SK-N-DZ (cell line): ENCODE results near the gene MAGEB16. TPM values are rescaled to one million over a fixed set of nuclear protein-coding genes. Genes with fewer than 3 reads are reported as not detected.

Experiments used
- DNase-seq: peaks from one replicate; pipeline ENCODE4 v3.0.0-alpha.2; 2015; ENCODE audit warnings: low spot score
- polyA plus RNA-seq, 2 experiments: library from polyadenylated mRNA; depleted of rRNA; stranded (reverse); fragments of >200 nt; gene quantifications; 2 replicates each; pipeline ENCODE4 v1.2.3, GENCODE V29; 2014

Gene MAGEB16
- not detected in 2 replicates for polyA plus RNA-seq (2014; cell fraction: cytosol; rRNA removed)
- polyA plus RNA-seq (2014; cell fraction: nucleus; rRNA removed), result not detected in 2 replicates

- no peak for DNase-seq
These were observed at the start of gene MAGEB16 for GRCh38 chrX:35798042-35798441. TSS of gene MAGEB16 (plus strand) at chrX:35798342. CDS start at chrX:35802197, 3,855 bp downstream.

- DNase-seq, result no peak
These were observed 24.1 kb upstream of the MAGEB16 start for GRCh38 chrX:35773958-35774564.

- no peak for DNase-seq
These were observed 13.1 kb upstream of the MAGEB16 start for GRCh38 chrX:35785075-35785474.

DNA sequence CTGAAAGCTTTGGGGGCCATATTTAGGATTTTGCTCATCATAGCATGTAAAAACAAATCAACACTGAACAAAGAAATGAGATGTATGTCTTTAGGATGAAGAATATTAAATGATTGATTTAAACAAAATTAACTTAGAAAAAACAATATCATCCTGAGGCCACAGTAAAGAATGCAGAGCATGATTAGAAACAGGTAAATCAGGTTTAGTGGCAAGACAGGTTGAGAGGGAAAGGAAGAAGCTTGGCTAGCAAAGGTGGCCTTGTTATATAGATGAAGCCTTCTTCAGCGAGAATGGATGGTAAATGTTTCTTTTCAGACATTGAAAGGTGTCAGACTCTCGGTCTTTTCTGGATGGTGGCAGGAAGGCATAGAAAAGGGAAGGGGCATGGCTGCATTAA, 11.9 kb upstream of the MAGEB16 start:
- DNase-seq, result no peak

DNA sequence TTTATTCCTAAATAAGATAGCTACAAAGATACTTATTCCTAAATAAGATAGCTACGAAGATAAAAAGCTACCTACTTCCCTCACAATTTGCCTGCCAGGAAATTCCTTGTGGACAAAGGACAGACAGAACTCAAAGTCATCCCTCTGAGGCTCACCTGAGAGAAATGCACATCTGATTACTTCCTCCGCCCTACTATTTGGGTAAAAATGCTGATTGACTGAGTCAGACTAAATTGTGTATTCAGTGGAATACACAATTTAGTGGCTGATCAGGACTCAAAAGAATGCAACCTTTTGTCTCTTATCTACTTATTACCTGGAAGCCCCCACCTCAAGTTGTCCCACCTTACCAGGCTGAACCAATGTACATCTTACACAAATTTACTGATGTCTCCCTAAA, 10.3 kb upstream of the MAGEB16 start:
- DNase-seq, result no peak

DNA sequence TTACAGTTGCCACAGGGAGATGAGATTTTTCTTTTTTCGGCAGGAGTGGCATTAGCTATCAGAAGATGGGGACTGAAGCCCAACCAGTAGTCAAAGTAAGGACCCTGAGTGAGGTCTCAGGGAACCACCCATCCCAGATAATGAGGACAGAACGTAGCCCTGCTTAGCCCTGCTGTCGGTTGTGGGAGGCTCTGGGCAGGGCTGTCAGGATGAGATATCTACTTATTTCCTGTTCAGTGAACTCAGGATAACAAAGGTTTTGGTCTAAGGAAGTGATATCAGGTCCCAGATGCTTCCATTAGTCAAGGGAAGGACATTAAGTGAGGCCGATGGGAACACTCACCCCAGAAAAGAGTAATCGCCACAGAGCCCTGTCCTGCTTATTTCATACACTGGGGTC, 2.3 kb downstream of the MAGEB16 start:
- no peak for DNase-seq

- DNase-seq, result no peak
These were observed 11.6 kb downstream of the MAGEB16 start for GRCh38 chrX:35809781-35810180.

GRCh38 chrX:35819241-35819640, 21.1 kb downstream of the MAGEB16 start:
- DNase-seq, result no peak

- no peak for DNase-seq
These were observed 28.4 kb downstream of the MAGEB16 start for GRCh38 chrX:35826503-35826902.

DNA sequence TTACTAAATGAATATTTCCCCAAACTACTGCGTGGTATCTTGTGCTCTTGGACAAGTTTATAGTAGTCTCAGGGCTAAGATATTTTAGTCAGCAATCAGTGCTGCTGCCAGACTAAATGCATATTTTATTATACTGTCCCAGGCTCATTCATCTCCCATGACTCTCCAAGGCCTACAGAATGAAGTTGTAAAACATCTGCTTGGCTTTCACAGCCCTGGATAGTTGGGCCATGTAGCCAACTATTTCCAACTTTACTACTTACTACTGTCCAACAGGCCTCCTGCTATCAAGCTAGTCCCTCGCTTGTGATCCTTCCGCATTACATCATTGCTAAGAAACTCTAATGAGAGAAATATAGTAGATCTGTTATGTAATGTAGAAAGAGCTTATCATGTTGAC, 31.4 kb downstream of the MAGEB16 start:
- no peak for DNase-seq

DNA sequence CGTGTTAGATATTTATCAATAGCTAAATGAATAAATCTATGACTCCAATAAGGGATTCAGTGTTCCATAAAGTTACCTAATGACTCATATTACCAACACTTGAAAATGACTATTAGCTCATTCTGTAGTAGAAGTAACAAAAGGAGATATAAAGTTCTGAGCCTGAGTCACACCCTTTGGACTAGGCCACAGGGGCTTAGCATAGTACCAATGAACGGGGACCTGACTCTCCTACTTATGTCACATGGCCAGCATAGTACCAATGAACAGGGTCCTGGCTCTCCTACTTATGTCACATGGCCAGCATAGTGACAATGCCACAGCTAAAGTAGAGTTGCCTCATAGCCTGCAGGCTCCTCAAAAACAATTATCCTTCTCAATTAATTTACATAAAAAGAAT, 43.7 kb downstream of the MAGEB16 start:
- DNase-seq, result no peak

DNA sequence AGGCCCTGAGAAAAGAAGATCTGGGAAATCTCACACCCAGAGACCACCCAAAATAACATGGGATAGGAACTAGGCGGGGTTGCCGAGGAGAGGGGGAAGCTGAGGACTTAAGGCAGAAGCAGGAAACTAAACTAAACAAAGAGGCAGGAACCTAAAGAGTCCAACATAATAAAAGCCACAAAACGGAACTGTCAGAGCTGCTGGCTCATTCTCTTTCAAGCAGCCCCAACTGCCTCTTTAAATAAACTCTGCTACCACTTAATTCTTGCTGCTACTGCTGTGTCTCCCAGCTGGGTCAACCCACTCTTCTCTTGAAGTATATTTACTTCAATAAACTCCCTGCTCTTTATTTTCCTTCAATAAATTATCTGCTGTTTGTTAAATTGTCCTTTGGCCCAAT, 44.5 kb downstream of the MAGEB16 start:
- no peak for DNase-seq

DNA sequence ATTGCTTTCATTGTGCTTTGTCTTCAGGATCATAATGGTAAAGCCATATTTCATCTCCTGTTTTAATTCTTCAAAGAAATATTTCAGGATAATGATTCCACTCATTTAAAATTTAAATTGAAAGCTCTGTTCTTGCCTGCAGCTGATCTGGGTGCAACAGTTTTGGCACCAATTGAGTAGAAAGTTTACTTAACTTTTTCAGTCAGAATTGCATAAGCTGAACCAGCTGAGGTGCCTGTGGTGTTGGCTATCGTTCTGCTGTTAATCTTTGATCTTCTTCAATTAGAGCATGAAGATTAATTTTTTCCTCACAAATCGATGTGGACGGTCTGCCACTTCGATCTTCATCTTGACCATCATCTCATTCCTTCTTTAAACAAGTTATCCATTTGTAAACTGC, 49.6 kb downstream of the MAGEB16 start:
- DNase-seq, result no peak
